ENCODE results near the gene MLX. TPM values are rescaled to one million over a fixed set of nuclear protein-coding genes. Genes with fewer than 3 reads are reported as not detected.
"Not testable (repeated sequence)": the region's sequence is repeated elsewhere in the genome, so short reads cannot be mapped to it uniquely, and the experiment has no call there.

MLX gene
- total and polyA plus RNA-seq, 2 experiments from 2014 or later, result 22.4 to 37.1 TPM

DNA sequence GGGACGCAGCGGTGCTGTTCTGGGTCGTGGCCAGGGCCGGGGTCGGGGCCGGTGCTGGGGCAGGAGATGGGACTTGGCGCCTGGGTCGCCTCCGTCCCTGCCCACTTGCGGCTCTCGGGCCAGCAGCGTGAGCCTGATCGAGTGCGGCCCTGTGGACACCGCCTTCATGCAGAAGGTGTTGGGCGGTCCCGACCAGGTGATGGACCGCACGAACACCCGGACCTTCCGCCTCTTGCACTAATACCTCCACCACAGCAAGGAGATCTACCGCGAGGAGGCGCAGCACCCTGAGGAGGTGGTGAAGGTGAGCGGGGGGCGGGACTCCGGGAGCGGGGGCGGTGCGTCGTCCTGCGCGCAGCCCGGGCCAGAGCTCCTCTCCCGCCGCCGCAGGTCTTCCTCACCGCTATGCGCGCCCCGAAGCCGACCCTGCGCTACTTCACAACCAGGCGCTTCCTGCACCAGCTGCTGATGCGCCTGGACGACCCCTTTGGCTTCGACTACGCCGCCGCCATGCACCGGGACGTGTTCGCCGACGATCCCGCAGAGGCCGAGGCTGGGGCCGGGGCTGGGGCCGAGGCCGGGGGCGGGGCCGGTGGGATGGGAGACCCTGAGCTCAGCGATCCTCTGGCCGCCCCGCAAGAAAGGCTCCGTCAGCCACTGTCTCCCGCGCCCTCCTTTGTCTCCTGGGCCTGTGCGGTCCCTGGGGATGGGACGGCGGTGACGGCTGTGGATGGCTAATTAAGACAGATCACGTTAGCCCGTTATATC is 18.6 kb upstream of the MLX start:
- DNase-seq (ENCODE audit: low read depth in 1 of 2, low spot score in 1 of 2), result peak; percentile 60 to 84
- no peaks in the 10 kb centered on the region for H3K27me3 ChIP-seq
- H3K4me3 ChIP-seq, result peak overlapping the region; percentile 25
- no peaks in the 10 kb centered on the region for H3K9me3 ChIP-seq (ENCODE audit: low read depth)
- H3K27ac ChIP-seq, result no peak overlapping the region
- H3K4me1 ChIP-seq (ENCODE audit: low read depth), result no peaks in the 10 kb centered on the region
- H3K36me3 ChIP-seq, result peaks cover 2% of the 10 kb centered on the region
- TF ChIP-seq, protein P1, sequence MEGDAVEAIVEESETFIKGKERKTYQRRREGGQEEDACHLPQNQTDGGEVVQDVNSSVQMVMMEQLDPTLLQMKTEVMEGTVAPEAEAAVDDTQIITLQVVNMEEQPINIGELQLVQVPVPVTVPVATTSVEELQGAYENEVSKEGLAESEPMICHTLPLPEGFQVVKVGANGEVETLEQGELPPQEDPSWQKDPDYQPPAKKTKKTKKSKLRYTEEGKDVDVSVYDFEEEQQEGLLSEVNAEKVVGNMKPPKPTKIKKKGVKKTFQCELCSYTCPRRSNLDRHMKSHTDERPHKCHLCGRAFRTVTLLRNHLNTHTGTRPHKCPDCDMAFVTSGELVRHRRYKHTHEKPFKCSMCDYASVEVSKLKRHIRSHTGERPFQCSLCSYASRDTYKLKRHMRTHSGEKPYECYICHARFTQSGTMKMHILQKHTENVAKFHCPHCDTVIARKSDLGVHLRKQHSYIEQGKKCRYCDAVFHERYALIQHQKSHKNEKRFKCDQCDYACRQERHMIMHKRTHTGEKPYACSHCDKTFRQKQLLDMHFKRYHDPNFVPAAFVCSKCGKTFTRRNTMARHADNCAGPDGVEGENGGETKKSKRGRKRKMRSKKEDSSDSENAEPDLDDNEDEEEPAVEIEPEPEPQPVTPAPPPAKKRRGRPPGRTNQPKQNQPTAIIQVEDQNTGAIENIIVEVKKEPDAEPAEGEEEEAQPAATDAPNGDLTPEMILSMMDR (IDR thresholded peaks at IDR 0.05; ENCODE audit: low read depth, low read length), result peak; percentile 43

DNA sequence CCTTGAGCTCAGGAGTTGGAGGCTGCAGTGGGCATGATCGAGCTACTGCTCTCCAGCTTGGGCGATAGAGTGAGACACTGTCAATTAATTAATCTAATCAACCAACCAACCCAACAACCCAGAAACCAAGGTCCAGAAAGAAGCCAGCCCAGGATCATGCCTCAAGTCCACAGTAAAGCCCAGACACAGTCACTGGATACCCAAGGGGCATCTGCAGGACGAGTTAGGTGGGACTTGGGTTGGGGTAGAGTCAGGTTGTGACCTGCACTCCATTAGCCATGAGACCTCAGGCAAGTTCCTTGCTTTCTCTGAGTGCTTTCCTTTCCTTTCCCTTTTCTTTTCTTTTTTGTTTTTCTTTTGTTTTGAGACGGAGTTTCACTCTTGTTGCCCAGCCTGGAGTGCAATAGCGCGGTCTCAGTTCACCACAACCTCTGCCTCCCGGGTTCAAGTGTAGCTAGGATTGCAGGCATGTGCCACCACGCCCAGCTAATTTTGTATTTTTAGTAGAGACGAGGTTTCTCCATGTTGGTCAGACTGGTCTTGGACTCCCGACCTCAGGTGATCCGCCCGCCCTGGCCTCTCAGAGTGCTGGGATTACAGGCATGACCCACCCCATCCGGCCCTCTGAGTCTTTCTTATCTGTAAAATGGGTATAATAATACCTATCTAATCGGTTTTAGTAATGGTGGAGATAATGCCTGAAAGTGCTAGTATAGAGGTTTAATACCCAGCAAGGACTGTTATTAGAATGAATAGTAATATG is 17.7 kb upstream of the MLX start:
- H3K36me3 ChIP-seq, result no peaks in the 10 kb centered on the region
- DNase-seq (ENCODE audit: low read depth in 1 of 2, low spot score in 1 of 2), result no peak
- H3K4me3 ChIP-seq, result peak overlapping the region; percentile 25
- H3K27ac ChIP-seq, result no peak overlapping the region
- H3K27me3 ChIP-seq, result no peaks in the 10 kb centered on the region
- TF ChIP-seq, protein P1 (IDR thresholded peaks at IDR 0.05; ENCODE audit: low read depth, low read length), result no peak
- H3K4me1 ChIP-seq (ENCODE audit: low read depth), result no peaks in the 10 kb centered on the region
- H3K9me3 ChIP-seq (ENCODE audit: low read depth), result no peaks in the 10 kb centered on the region

DNA sequence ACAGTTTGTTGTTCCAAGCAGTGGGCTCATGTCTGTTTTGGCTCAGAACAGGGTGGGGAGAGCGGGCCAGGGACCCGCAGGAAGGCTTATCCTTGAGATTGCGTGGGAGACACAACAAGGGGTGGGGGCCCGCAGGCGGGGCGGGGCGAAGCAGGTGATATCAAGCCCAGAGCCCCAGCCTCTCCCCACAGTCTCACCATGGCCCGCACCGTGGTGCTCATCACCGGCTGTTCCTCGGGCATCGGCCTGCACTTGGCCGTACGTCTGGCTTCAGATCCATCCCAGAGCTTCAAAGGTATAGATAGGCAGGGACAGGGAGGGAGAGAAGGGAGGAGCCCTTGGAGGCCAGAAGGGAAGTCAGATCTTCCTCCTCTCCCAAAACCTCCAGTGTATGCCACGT is 14.2 kb upstream of the MLX start, which contains the start of gene HSD17B1:
HSD17B1 (plus strand) TSS at position 188 of the 400 bp plus-strand sequence; CDS start at position 199, 11 bp downstream.
- H3K27me3 ChIP-seq; H3K4me1 ChIP-seq (ENCODE audit: low read depth); DNase-seq (ENCODE audit: low read depth in 1 of 2, low spot score in 1 of 2); H3K9me3 ChIP-seq (ENCODE audit: low read depth); H3K36me3 ChIP-seq; H3K4me3 ChIP-seq; H3K27ac ChIP-seq: not testable (repeated sequence)

DNA sequence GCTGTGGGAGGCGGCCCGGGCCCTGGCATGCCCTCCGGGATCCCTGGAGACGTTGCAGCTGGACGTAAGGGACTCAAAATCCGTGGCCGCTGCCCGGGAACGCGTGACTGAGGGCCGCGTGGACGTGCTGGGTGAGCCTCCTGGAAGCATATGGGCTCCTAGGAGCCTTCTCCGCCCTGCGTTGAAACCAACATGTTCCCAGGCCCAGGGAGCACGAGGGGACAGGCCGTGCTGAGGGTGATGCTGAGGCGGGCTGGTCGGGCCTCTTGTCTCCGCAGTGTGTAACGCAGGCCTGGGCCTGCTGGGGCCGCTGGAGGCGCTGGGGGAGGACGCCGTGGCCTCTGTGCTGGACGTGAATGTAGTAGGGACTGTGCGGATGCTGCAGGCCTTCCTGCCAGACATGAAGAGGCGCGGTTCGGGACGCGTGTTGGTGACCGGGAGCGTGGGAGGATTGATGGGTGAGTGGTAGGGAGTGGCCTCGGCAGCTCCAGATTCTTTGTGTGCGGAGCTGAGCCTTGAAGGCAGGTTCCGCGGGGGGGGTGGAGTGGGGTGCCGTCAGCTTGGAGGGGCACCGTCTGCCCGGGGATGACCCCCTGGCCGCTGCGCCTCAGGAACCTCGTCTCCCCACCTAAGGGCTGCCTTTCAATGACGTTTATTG is 13.6 kb upstream of the MLX start:
- Histone ChIP-seq H3K27ac (no peak overlapping the region), H3K36me3 (no peaks in the 10 kb centered on the region), H3K27me3 (no peaks in the 10 kb centered on the region), H3K4me1 (ENCODE audit: low read depth) (peaks cover 5% of the 10 kb centered on the region), H3K9me3 (ENCODE audit: low read depth) (no peaks in the 10 kb centered on the region), H3K4me3 (no peak overlapping the region)
- TF ChIP-seq, protein P1 (IDR thresholded peaks at IDR 0.05; ENCODE audit: low read depth, low read length), result peak; percentile 36
- DNase-seq (ENCODE audit: low read depth in 1 of 2, low spot score in 1 of 2), result peak in 1 of 2 donors; percentile 62

DNA sequence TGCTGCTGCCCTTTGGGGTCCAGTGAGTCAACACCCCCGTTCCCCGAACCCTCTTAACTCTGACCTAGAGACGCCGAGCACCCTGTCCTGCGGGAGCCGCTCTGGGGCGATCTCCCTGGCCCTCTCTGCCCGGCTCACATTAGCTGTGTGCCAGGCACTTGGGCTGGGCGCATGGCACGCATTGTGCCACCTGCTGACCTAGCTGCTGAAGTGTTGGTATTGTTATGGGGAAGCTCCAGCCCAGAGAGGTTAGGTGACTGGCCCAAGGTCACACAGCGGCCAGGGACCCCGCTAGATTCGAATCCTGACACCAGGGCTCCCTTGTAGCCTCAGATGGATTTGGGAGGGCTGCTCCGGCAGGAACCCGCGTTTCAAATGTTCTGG is 13.0 kb upstream of the MLX start:
- no peaks in the 10 kb centered on the region for H3K9me3 ChIP-seq (ENCODE audit: low read depth)
- H3K4me3 ChIP-seq, result peak overlapping the region; percentile 77
- peak overlapping the region; percentile 95 for H3K27ac ChIP-seq
- DNase-seq (ENCODE audit: low read depth in 1 of 2, low spot score in 1 of 2), result no peak
- TF ChIP-seq, protein P1 (IDR thresholded peaks at IDR 0.05; ENCODE audit: low read depth, low read length), result no peak
- H3K27me3 ChIP-seq, result no peaks in the 10 kb centered on the region
- H3K36me3 ChIP-seq, result no peaks in the 10 kb centered on the region
- H3K4me1 ChIP-seq (ENCODE audit: low read depth), result peaks cover 5% of the 10 kb centered on the region

All from cardiac muscle cell (in vitro differentiated cells and primary cell).